ENCODE data around the gene SMIM1. TPM values are rescaled to one million over a fixed set of nuclear protein-coding genes. Genes with fewer than 3 reads are reported as not detected.
"Not testable (repeated sequence)": the region's sequence is repeated elsewhere in the genome, so short reads cannot be mapped to it uniquely, and the experiment has no call there.

Gene SMIM1
- total and polyA plus RNA-seq, 2 donors, result 7.7 TPM; not detected in 1

DNA sequence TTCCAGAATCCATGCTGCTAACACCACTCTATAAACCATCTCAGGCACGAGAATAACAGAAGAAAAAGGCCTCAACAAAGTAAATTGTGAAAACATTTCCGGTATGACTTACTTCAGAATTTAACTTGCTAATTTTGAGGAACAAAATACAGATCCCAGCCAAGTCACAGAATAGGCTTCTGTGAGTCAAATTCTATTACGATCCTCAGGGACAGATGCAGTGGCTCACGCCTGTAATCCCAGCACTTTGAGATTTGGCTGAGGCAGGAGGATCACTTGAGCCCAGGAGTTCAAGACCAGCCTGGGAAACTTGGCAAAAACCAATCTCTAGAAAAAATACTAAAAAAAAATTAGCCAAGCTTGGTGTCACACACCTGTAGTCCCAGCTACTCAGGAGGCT is 29.1 kb upstream of the SMIM1 start:
- Histone ChIP-seq H3K4me1 (ENCODE audit: insufficient read depth) (no peaks in the 10 kb centered on the region), H3K36me3 (ENCODE audit: insufficient read depth) (no peaks in the 10 kb centered on the region), H3K27ac (ENCODE audit: low read depth) (no peak overlapping the region), H3K4me3 (ENCODE audit: low read depth, low read length) (no peak overlapping the region)
- DNase-seq (ENCODE audit: extremely low spot score), result no peak
- 68% methylated on average over 4 of the region's 4 CpGs for WGBS

DNA sequence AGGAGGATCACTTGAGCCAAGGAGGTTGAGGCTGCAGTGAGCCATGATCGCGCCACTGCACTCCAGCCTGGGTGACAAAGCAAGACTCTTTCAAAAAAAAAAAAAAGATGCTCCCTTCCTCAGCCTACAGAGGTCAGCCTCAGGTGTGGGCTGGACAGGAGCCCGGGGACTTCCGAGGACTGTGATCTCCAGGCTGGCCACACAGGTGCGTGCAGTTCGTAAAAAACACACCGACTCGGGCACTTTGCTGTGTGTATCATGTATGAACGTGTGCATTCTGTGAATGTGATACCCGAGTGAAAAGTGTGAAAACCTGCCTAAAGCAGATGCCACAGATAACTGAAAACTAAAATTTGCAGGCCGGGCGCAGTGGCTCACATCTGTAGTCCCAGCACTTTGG is 28.7 kb upstream of the SMIM1 start:
- Histone ChIP-seq H3K4me3 (ENCODE audit: low read depth, low read length) (no peak overlapping the region), H3K4me1 (ENCODE audit: insufficient read depth) (no peaks in the 10 kb centered on the region), H3K36me3 (ENCODE audit: insufficient read depth) (no peaks in the 10 kb centered on the region), H3K27ac (ENCODE audit: low read depth) (no peak overlapping the region)
- 95% methylated on average over 12 of the region's 12 CpGs for WGBS
- DNase-seq (ENCODE audit: extremely low spot score), result no peak

DNA sequence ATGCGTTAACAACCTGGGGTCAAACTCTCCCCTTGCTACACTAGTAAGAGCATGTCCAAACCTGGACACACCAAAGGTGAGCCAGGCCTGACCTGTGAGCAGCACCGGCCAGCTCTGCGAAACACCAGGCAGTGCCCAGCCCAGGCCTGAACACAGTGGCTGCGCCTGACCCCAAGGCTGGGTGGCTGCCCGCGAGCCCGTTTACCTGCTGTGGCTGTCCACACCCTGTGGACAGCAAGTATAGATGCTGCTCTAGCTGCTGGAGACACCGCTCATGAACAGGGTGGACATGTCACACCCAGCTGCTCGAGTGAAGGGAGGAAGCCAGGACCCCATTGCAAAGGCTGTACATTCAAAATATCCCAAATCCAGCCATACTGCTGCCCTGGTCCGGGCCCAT is 27.9 kb upstream of the SMIM1 start:
- Histone ChIP-seq H3K4me1 (ENCODE audit: insufficient read depth) (no peaks in the 10 kb centered on the region), H3K4me3 (ENCODE audit: low read depth, low read length) (no peak overlapping the region), H3K27ac (ENCODE audit: low read depth) (no peak overlapping the region), H3K36me3 (ENCODE audit: insufficient read depth) (no peaks in the 10 kb centered on the region)
- DNase-seq (ENCODE audit: extremely low spot score), result no peak
- WGBS, result 93% methylated on average over 10 of the region's 10 CpGs

DNA sequence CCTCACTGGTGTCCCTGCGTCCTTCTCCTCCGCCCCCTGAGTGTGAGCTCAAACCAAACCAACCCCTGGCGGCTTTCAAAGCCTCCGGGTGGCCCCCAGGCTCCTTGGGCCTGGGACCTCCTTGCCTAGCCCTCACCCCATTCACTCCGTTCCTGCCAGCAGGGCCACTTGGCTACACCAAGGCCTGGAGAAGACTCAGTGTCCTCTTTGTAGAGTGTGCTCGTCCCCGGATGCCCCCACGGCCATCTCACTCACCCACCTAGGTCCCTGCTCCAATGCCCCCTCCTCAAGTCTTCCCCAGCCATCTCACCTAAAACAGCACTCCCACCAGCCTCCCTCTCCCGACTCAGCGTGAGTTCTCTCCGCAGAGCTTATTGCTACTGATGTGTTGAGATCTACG is 27.5 kb upstream of the SMIM1 start:
- Histone ChIP-seq H3K27ac (ENCODE audit: low read depth) (no peak overlapping the region), H3K4me1 (ENCODE audit: insufficient read depth) (no peaks in the 10 kb centered on the region), H3K4me3 (ENCODE audit: low read depth, low read length) (no peak overlapping the region), H3K36me3 (ENCODE audit: insufficient read depth) (no peaks in the 10 kb centered on the region)
- 93% methylated on average over 12 of the region's 12 CpGs for WGBS
- DNase-seq (ENCODE audit: extremely low spot score), result no peak

DNA sequence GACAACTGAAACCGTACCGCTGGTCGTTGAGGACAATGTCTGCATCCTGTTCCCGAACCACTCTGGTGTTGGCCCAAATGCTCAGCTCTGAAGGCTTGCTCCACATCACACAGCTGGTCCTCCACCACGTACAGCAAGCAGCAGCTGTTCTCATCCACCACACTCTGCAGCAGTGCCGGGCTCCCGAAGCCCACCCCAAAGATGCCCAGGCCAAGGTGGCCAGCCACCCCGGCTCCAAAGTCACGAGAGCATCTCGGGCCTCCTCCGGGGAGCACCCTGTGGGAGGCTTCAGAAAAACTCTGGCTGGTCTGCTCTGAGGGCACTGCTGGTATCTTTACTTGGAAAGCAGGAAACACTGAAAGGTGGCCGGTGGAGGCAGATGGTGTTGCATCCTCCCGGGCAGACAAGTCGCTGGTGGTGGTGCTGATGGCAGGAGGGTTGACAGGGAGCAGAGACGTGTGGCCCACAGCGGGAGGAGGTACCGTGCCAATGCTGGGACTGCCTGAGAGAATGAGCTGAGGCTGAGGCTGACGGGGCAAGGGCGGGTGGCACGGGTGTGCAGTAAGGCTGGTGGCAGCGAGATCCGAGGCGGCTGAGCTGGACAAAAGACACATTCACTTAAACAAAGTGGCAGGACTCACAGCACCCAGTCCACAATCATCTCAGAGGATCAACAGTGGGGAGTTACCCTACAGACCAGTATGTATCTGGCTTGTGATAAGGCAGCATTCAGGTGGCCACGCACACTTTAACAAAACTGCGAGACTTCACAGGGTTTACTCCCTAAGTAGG is 26.8 kb upstream of the SMIM1 start:
- no peak for DNase-seq (ENCODE audit: extremely low spot score)
- H3K27ac ChIP-seq (ENCODE audit: low read depth), result no peak overlapping the region
- H3K4me1 ChIP-seq (ENCODE audit: insufficient read depth), result no peaks in the 10 kb centered on the region
- no peak overlapping the region for H3K4me3 ChIP-seq (ENCODE audit: low read depth, low read length)
- no peaks in the 10 kb centered on the region for H3K36me3 ChIP-seq (ENCODE audit: insufficient read depth)
- WGBS, result 82% methylated on average over 25 of the region's 25 CpGs

DNA sequence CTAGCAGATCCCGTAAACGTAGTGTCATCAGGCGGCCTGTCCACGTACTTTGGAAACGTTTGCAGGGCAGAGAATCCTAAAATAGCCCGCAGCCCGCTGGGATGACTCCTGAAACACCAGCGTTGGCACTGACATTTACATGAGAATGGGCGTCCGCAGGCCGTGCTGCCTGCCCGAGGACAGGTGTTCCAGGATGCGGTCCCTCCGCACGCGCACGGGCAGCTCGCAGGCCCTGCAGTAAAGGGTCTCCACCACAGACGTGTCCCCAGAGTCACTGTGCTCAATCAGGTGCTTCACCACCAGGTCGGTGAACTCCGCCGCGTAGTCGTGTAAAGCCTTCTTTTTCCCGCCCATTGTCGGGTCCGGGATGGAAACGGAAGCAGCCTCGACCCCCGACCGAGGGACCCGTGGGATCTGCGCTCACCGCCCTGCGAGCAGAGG is 26.1 kb upstream of the SMIM1 start:
- Histone ChIP-seq H3K27ac (ENCODE audit: low read depth) (no peak overlapping the region), H3K36me3 (ENCODE audit: insufficient read depth) (no peaks in the 10 kb centered on the region), H3K4me3 (ENCODE audit: low read depth, low read length) (peak overlapping the region; percentile 73), H3K4me1 (ENCODE audit: insufficient read depth) (no peaks in the 10 kb centered on the region)
- WGBS, result 14% methylated on average over 35 of the region's 35 CpGs
- DNase-seq (ENCODE audit: extremely low spot score), result no peak

DNA sequence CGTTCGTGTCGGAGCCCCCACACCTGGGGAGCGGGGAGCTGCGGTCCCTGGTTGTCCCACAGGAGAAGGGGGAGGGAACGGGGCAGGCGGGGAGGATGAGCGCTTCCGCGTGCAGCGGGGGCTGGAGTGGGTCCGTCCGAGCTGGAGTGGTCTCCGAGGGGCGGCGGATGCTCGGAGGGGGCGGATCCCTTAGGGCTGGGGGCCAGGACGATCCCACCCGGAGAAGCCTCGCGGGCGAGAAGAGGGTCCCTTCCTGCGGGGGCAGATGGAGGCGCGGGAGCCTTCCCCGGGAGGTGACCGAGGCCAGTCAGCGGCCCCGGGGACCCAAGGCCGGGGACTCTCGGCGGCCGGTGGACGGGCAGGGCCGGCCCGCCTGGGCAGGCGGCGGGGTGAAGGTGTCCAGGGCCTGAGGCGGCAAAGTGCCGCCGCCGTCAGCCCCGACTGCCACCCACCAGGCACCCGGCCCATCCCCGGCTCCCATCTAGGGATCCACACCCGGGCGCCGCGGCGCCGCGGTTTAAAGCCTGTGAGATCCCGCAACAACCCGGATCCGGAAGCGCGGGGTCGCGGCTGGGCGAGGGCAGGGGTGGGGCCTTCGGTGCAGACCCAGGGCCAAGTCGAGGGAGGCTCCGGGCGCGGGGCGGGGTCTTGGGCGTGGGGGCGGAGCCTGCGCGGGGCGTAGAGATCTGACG is 25.6 kb upstream of the SMIM1 start:
- peak; percentile 37 for DNase-seq (ENCODE audit: extremely low spot score)
- H3K4me3 ChIP-seq (ENCODE audit: low read depth, low read length), result peak overlapping the region; percentile 73
- no peaks in the 10 kb centered on the region for H3K36me3 ChIP-seq (ENCODE audit: insufficient read depth)
- H3K27ac ChIP-seq (ENCODE audit: low read depth), result no peak overlapping the region
- H3K4me1 ChIP-seq (ENCODE audit: insufficient read depth), result no peaks in the 10 kb centered on the region
- WGBS, result 1% methylated on average over 73 of the region's 73 CpGs

DNA sequence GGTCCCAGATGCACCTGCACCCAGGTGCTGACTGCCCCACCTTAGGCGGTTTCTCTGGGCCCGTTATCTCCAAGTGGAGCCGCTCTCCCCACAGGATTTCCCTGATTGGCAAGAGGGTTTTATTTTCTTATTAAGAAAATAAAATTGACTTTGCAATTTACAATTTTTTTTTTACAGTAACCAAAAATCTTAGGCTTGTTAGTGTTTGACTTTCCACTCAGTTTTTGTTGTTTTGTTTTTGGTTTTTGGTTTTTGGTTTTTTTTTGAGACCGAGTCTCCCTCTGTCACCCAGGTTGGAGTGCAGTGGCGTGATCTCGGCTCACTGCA is 25.1 kb upstream of the SMIM1 start:
- 42% methylated on average over 6 of the region's 6 CpGs for WGBS
- Histone ChIP-seq H3K4me1 (ENCODE audit: insufficient read depth) (no peaks in the 10 kb centered on the region), H3K27ac (ENCODE audit: low read depth) (no peak overlapping the region)

DNA sequence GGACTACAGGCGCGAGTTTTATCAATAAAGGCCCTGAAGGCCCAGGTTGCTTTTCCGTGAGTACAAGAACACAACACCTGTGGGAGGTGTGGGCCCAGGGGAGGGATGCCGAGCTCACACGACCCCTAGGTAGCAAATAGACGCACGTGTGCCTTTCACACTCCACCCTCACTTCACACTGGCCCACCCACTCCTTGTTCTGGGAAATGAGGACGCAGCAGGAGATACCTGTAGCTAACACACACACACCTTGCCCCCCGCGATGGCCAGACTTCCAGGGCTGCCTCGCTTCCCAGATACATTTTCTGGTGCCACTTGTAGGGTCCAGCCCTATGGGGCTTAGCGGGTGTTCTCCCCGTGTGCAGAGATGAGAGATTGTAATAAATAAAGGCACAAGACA is 24.6 kb upstream of the SMIM1 start:
- Histone ChIP-seq H3K36me3 (ENCODE audit: insufficient read depth) (no peaks in the 10 kb centered on the region), H3K4me1 (ENCODE audit: insufficient read depth) (no peaks in the 10 kb centered on the region), H3K4me3 (ENCODE audit: low read depth, low read length) (no peak overlapping the region), H3K27ac (ENCODE audit: low read depth) (no peak overlapping the region)
- 82% methylated on average over 13 of the region's 13 CpGs for WGBS
- no peak for DNase-seq (ENCODE audit: extremely low spot score)

More for the DNA sequence above, 25.1 kb upstream of the SMIM1 start:
- no peak for DNase-seq (ENCODE audit: extremely low spot score)
- H3K36me3 ChIP-seq (ENCODE audit: insufficient read depth), result no peaks in the 10 kb centered on the region
- peak overlapping the region; percentile 73 for H3K4me3 ChIP-seq (ENCODE audit: low read depth, low read length)

DNA sequence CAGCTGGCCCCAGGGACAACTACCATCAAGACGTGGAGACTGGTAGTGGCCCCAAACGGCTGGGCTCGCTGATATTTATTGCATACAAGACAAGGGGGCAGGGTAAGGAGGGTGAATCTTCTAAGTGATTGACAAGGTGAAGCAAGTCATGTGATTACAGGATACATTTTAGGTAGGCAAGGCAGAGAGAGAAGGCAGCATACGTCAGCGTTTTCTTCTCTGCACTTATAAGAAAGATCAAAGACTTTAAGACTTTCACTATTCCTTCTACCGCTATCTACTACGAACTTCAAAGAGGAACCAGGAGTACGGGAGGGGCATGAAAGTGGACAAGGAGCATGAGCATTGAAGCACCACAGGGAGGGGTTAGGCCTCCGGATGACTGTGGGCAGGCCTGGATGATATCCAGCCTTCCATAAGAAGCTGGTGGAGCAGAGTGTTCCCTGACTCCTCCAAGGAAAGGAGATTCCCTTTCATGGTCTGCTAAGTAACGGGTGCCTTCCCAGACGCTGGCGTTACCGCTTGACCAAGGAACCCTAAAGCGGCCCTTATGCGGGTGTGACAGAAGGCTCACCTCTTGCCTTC is 24.1 kb upstream of the SMIM1 start:
- WGBS, result 74% methylated on average over 15 of the region's 15 CpGs
- DNase-seq (ENCODE audit: extremely low spot score); H3K4me3 ChIP-seq (ENCODE audit: low read depth, low read length): not testable (repeated sequence)

DNA sequence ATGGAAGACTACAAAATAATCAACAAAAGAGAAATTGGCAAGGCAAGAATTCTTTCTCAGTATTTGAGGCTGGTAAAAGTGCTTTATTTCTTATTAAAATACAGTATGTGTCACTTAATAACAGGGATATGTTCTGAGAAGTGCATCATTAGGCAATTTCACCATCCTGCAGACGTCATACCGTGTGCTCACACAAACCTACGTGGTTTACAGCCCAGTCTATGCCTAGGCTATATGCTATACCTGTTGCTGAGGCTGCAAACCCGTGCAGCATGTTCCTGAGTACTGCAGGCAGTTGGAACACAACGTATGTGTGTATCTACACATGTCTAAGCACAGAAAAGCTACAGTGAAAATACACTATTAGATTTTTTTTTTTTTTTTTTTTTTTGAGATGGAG is 23.0 kb upstream of the SMIM1 start:
- Histone ChIP-seq H3K4me1 (ENCODE audit: insufficient read depth) (no peaks in the 10 kb centered on the region), H3K4me3 (ENCODE audit: low read depth, low read length) (no peak overlapping the region), H3K27ac (ENCODE audit: low read depth) (no peak overlapping the region), H3K36me3 (ENCODE audit: insufficient read depth) (no peaks in the 10 kb centered on the region)
- DNase-seq (ENCODE audit: extremely low spot score), result no peak
- 67% methylated on average over 5 of the region's 5 CpGs for WGBS

More for the DNA sequence above, 24.1 kb upstream of the SMIM1 start:
- H3K4me1 ChIP-seq (ENCODE audit: insufficient read depth); H3K36me3 ChIP-seq (ENCODE audit: insufficient read depth); H3K27ac ChIP-seq (ENCODE audit: low read depth): not testable (repeated sequence)

DNA sequence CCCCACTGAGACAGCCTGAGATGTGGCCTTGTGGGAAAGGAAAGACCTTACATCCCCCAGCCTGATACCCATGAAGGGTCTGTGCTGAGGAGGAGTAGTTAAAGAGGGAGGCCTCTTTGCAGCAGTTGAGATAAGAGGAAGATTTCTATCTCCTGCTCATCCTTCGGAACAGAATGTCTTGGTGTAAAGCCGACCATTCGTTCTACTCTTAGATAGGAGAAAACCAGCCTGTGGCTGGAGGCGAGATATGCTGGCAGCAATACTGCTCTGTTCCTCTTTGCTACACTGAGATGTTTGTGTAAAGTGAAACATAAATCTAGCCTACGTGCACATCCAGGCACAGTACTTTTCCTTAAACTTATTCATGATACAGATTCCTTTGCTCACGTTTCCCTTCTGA is 21.8 kb upstream of the SMIM1 start:
- 31% methylated on average over 6 of the region's 6 CpGs for WGBS
- Histone ChIP-seq H3K27ac (ENCODE audit: low read depth) (no peak overlapping the region), H3K4me1 (ENCODE audit: insufficient read depth) (no peaks in the 10 kb centered on the region), H3K4me3 (ENCODE audit: low read depth, low read length) (no peak overlapping the region), H3K36me3 (ENCODE audit: insufficient read depth) (no peaks in the 10 kb centered on the region)
- DNase-seq (ENCODE audit: extremely low spot score), result no peak

DNA sequence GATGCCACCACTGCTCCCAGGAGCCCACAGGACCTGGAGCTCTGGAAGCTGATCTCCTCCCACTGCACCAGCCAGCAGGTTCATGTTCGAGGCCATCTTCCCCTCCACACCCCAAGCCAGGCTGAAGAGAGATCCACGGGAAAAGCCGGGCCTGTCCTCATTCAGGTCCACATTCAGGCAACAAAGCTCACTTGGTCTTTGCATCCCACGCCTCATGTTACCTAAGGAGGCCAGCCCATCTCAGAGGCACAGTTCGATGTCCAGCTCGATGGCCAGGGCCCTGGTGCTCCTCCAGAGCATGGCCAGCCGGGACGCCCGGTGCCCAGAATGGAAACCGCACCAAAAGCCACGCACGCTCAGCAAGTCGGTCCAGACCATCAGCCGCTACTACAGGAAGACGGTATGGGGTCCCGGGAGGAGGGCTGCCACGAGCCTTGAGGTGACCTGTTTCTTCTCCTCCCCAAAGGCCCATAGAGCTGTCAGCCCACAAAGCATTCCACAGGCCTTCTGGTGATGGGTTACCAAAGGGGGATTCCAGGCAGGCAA is 20.1 kb upstream of the SMIM1 start, which contains the start of gene CCDC27:
Gene CCDC27, plus strand, starts transcription at position 51 of the 546 bp plus-strand sequence. Its CDS starts 32 bp downstream, at position 83.
- Histone ChIP-seq H3K4me3 (ENCODE audit: low read depth, low read length) (no peak within 1 kb of the TSS), H3K27ac (ENCODE audit: low read depth) (no peak within 1 kb of the TSS), H3K36me3 (ENCODE audit: insufficient read depth) (no peaks in the 10 kb centered on the region), H3K4me1 (ENCODE audit: insufficient read depth) (no peaks in the 10 kb centered on the region)
- no peak for DNase-seq (ENCODE audit: extremely low spot score)
- 87% methylated on average over 17 of the region's 17 CpGs for WGBS

All from urinary bladder (tissue), 4 donors.